Frontal cortex (tissue), 4 donors: ENCODE data around the gene CCDC57. TPM values are rescaled to one million over a fixed set of nuclear protein-coding genes. Genes with fewer than 3 reads are reported as not detected.

Source experiments
- DNase-seq, 2 donors: peaks; one replicate each; pipeline ENCODE4 v3.0.0; 2012; ENCODE audit warnings: low spot score in 2 of 2
- FAIRE-seq: peaks from 2 replicates; lab custom pipeline; 2012; peaks lifted over from hg19 to GRCh38; lab: Jason Lieb, UNC
- total RNA-seq: library from RNA; depleted of rRNA; stranded (reverse); fragments of >200 nt; gene quantifications from one replicate; pipeline ENCODE4 v1.2.3, GENCODE V29; 2014
- donor health status: control.
- donor health status: control.
- donor health status: control.

Gene CCDC57
- total RNA-seq, 1 donor from 2014 or later: 17.1 TPM

GRCh38 chr17:82247856-82248671, 35.4 kb upstream of the CCDC57 start:
- FAIRE-seq (no peak), DNase-seq (no peak)

GRCh38 chr17:82247182-82247823, 34.7 kb upstream of the CCDC57 start:
- DNase-seq (no peak), FAIRE-seq (no peak)

GRCh38 chr17:82246365-82247181, 33.9 kb upstream of the CCDC57 start:
- FAIRE-seq (no peak), DNase-seq (peak in 1 of 2 donors; percentile 72)

DNA sequence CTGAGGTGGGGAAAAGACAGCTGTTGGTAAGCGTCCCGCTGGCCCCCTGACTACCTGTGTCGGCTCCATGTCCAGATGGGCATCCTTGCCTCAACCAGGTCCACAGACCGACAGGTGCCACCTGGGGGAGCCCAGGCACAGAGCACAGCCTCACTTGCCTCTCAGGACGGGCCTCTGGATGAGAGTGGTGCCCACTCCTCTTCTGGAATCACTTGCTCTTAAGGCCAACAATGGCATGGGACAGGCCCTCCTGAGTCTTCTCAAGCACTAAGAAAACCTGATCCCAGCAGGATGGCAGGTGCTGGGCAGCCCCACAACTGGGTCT, 33.4 kb upstream of the CCDC57 start:
- no peak for DNase-seq
- no peak for FAIRE-seq

DNA sequence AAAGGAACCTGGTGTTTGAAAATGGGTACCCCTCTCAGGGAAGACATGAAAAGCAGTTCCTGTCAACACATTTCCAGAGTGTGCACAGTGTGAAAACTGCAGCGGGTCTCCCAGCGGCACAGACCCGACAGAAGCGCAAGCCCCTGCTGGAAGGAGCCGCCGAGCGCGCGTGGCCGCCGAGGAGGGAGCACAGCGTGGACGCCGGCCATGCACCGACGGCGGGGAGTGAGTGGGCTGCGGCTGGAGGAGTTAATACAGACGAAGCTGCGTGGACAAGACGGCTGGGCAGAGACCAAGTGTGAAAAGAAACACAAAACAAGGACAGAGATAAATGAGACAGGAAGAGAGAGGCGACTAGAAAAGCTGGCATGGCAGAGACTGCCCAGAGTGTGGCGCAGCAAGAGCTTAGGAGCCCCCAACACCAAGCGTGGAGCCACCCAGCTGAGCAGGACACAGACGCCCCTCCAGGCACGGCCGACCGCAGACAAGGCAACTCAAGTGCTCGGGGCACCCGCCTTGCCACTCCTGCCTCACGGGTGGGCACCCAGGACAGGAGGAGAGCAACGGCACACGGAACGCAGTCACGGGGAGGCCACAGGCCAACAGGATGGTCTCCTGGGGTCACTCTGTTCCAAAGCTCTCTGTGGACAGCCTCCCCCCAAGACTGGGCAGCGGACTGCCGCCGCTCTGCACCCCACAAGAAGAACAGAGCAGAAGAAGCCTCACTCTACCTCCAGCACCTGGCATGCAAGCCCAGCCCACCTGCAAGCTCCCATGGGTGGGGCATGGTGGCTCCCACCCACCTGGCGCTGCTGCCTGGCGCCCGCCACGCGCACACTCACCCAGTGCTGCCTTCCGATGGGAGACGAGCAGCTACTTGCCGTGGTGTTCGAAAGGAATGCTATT, 32.7 kb upstream of the CCDC57 start:
- FAIRE-seq (no peak), DNase-seq (no peak)

- DNase-seq: peak in 1 of 2 donors; percentile 37
- FAIRE-seq: no peak
Observed at GRCh38 chr17:82244413-82245133, 31.9 kb upstream of the CCDC57 start.

DNA sequence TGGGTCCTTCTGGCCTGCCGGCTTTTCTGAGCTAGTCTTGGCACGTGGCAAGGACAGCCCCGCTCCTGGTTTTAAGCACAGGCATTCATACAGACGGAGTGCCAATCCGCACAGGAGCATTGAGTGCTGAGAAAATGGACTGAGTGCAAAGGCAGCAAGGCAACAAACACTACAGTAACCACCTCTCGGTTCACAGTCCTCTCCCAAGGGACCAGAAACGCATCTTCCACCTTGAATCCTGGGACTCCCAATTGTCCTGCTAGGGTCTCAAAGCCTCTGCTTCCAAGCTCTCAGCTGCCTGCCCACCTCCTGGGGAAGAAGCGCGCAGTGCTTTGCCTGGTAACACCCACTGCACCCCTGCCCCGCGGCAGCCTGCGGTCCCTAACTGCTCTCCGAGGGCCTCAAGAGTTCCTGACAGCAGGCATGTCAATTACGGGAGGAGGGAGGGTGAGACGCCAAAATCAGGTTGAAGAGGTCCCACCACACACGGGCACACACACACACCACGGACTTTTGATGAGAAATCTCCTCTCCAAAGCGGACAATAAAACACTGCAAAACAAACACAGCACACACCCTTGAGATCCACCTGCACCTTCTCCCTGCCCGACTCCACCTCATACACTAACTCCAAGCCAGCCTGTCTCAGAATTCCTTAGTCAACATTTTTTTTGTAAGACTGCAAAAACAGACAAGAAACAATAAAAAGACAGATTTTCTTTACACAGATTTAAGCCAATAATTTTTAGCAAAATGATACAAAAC, 31.2 kb upstream of the CCDC57 start:
- peak in 1 of 2 donors; percentile 8 for DNase-seq
- FAIRE-seq: no peak

GRCh38 chr17:82242977-82243647, 30.5 kb upstream of the CCDC57 start:
- peak; percentile 58 to 75 for DNase-seq

GRCh38 chr17:82242698-82242976, 30.0 kb upstream of the CCDC57 start:
- no peak for DNase-seq
- no peak for FAIRE-seq

More at GRCh38 chr17:82242977-82243647, 30.5 kb upstream of the CCDC57 start:
- no peak for FAIRE-seq

GRCh38 chr17:82241926-82242697, 29.5 kb upstream of the CCDC57 start:
- peak in 1 of 2 donors; percentile 36 for DNase-seq
- FAIRE-seq: no peak

DNA sequence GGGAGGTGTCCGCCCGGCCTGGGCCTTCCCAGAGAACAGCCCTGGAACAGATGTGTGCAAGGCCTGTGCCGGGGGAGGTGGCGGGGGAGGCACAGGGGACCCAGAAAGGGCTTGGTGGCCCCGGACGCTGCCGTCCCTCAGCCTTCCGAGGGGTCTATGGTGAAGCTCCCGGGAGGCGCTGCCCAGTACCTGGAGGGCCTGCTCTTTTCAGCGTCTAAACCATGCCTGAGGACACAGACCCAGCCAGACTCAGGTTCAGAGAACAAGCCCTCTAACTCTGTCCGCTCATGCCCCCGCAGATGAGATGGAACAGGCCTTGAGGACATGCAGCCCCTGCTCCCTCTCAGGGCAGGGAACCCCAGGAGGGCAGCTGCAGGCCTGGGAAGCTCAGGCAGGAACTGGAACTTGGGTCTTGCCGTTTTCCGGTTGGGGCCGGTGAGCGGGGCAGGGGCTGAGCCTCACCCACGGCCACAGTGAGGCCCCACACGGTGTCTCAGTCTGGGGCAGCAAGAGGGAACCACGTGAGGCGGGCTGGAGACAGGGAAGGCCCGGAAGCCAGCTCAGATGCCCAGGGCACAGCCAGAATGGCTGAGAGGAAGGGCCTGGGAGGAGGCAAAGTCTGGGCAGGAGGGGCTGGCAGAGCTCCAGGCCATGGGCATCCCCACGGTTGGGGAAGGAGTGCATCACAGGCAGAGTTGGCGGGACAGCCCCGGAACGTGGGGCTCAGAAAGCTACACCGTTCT, 28.7 kb upstream of the CCDC57 start:
- DNase-seq: peak in 1 of 2 donors; percentile 51
- no peak for FAIRE-seq

DNA sequence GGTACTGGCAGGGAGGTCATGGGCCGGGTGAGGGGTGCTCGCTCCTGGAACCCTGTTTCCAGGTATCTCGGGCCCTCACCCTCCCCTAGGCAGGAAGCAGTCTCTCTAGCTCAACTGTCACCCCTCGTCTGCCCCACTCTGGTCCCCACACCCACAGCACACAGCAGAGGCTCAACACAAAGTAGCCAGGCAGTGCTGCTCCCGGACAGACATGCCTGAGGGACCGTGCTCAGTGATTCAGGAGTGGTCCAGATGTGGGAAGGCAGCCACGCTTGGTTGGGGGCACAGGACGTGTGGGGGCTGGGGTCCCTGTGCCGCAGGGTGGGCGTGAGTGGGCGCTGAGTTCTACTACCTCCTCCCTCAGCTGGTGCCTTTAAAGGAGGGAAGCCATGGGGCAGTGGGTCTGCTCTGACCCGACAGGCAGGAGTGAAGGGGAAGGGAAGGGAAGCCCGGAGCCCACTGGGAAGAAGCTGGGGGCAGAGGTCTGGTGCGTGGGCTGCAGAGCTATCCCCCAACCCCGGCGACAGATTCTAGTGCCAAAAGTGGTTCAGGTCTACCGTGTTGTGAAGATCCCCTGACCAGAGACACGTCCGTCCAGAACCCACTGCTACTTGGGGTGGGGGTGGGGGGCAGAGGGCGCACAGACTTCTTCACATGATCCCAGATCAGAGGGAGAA, 28.0 kb upstream of the CCDC57 start:
- DNase-seq (no peak), FAIRE-seq (no peak)

- FAIRE-seq (no peak), DNase-seq (no peak)
Observed at GRCh38 chr17:82239926-82240505, 27.4 kb upstream of the CCDC57 start.

- no peak for DNase-seq
- FAIRE-seq: no peak
Observed at GRCh38 chr17:82239401-82239925, 26.8 kb upstream of the CCDC57 start.

- no peak for FAIRE-seq
- no peak for DNase-seq
Observed at GRCh38 chr17:82238472-82239201, 26.0 kb upstream of the CCDC57 start.
